ENCODE data around the gene ERGIC1. TPM values are rescaled to one million over a fixed set of nuclear protein-coding genes. Genes with fewer than 3 reads are reported as not detected.

ERGIC1 gene
- total and polyA plus RNA-seq, 10 of the 15 experiments (the other 5 are each of a cell fraction or from before 2014, with no cell fraction given) = 8.8 to 104 (median 76.3) TPM

- ChIA-PET CTCF (interaction anchor here (0.6 kb wide), 1 partner anchor 101 kb away, joined by 3 read pairs; no protein-coding TSS in a partner anchor), RAD21 (ENCODE audit: unreplicated experiment) (no interaction called here), POLR2A (interaction anchor here (0.5 to 0.9 kb wide), 2 partner anchors 8 to 37 kb away, joined by 3 to 4 read pairs; no protein-coding TSS in a partner anchor), SMC1A (ENCODE audit: uncharacterized antibody, unreplicated experiment) (interaction anchor here (1.5 kb wide), 1 partner anchor 11 kb away, joined by 5 read pairs; no protein-coding TSS in a partner anchor)
- no peak for DNase-seq (ENCODE audit: low read depth, low spot score)
- WGBS (ENCODE audit: insufficient coverage, insufficient replicate concordance, low lambda C conversion rate, missing lambda C conversion rate) = 92% methylated on average over 6 of the region's 6 CpGs
- Histone ChIP-seq H3K4me1 (ENCODE audit: control insufficient read depth, insufficient read depth, low read length) (peaks cover 13% of the 10 kb centered on the region), H3K9me3 (replicated peaks; ENCODE audit: control insufficient read depth, insufficient read depth, low read length) (no peaks in the 10 kb centered on the region; the same call in 1 of the 3 replicates), H3K9ac (ENCODE audit: control insufficient read depth, insufficient read depth, low read length) (no peak overlapping the region), H2AFZ (ENCODE audit: control insufficient read depth, low read depth, low read length) (no peak overlapping the region), H3K4me2 (ENCODE audit: control insufficient read depth, insufficient read depth) (no peak overlapping the region), H3K27me3 (replicated peaks in 1 of 2; ENCODE audit: control insufficient read depth in 2 of 2, insufficient read depth in 2 of 2, low read length in 1 of 2) (no peaks in the 10 kb centered on the region), H3K27ac (ENCODE audit: control insufficient read depth, insufficient read depth) (no peak overlapping the region), H3K79me2 (ENCODE audit: control insufficient read depth, insufficient read depth, low read length) (no peaks in the 10 kb centered on the region), H3K4me3 (no peak overlapping the region), H3K36me3 (ENCODE audit: control insufficient read depth in 2 of 2, insufficient read depth in 2 of 2, low read length in 1 of 2) (no peaks in the 10 kb centered on the region), H4K20me1 (ENCODE audit: control insufficient read depth, insufficient read depth) (no peaks in the 10 kb centered on the region)
- intact Hi-C loops (cut with micrococcal nuclease; ENCODE audit: unreplicated experiment) (no loop called here), in situ Hi-C loops (cut with MboI) (no loop called here)
- TF ChIP-seq FOS (IDR thresholded peaks at IDR 0.05; ENCODE audit: borderline replicate concordance, extremely low read depth, insufficient read length) = no peak
- TF ChIP-seq BACH1 (IDR thresholded peaks at IDR 0.05; ENCODE audit: borderline replicate concordance) = no peak
- no peak for TF ChIP-seq ETV6 (conservative IDR thresholded peaks at IDR 0.05 in 1 of 2, IDR thresholded peaks at IDR 0.05 in 1 of 2; ENCODE audit: borderline replicate concordance in 1 of 2, low read depth in 1 of 2)
- TF ChIP-seq LARP7 (IDR thresholded peaks at IDR 0.05) = no peak
- ATAC-seq = no peak
- no peak for FAIRE-seq
- no TSS peak for BruUV-seq (replicated peaks)
Observed at GRCh38 chr5:172799416-172799815, 34.6 kb upstream of the ERGIC1 start.

- no peak for DNase-seq (ENCODE audit: low read depth, low spot score)
- ChIA-PET SMC1A (ENCODE audit: uncharacterized antibody, unreplicated experiment) (interaction anchor here (0.6 to 1.5 kb wide), 2 partner anchors 11 to 28 kb away, joined by 3 to 5 read pairs; no protein-coding TSS in a partner anchor), RAD21 (ENCODE audit: unreplicated experiment) (no interaction called here), POLR2A (interaction anchor here (0.9 kb wide), 1 partner anchor 36 kb away, joined by 4 read pairs; no protein-coding TSS in a partner anchor), CTCF (interaction anchor here (1.1 to 1.3 kb wide), 2 partner anchors 9 to 11 kb away, joined by 3 read pairs; no protein-coding TSS in a partner anchor)
- in situ Hi-C loops (cut with MboI) = no loop called here
- BruUV-seq (replicated peaks) = no TSS peak
- Histone ChIP-seq H4K20me1 (ENCODE audit: control insufficient read depth, insufficient read depth) (no peaks in the 10 kb centered on the region), H3K27me3 (replicated peaks in 1 of 2; ENCODE audit: control insufficient read depth in 2 of 2, insufficient read depth in 2 of 2, low read length in 1 of 2) (no peaks in the 10 kb centered on the region), H3K27ac (ENCODE audit: control insufficient read depth, insufficient read depth) (no peak overlapping the region), H3K4me1 (ENCODE audit: control insufficient read depth, insufficient read depth, low read length) (peaks cover 9% of the 10 kb centered on the region), H2AFZ (ENCODE audit: control insufficient read depth, low read depth, low read length) (no peak overlapping the region), H3K9ac (ENCODE audit: control insufficient read depth, insufficient read depth, low read length) (no peak overlapping the region), H3K4me3 (no peak overlapping the region), H3K36me3 (ENCODE audit: control insufficient read depth in 2 of 2, insufficient read depth in 2 of 2, low read length in 1 of 2) (no peaks in the 10 kb centered on the region), H3K4me2 (ENCODE audit: control insufficient read depth, insufficient read depth) (no peak overlapping the region), H3K9me3 (replicated peaks; ENCODE audit: control insufficient read depth, insufficient read depth, low read length) (no peaks in the 10 kb centered on the region; the same call in 1 of the 3 replicates), H3K79me2 (ENCODE audit: control insufficient read depth, insufficient read depth, low read length) (no peaks in the 10 kb centered on the region)
- 62% methylated on average over 16 of the region's 16 CpGs for WGBS (ENCODE audit: insufficient coverage, insufficient replicate concordance, low lambda C conversion rate, missing lambda C conversion rate)
- no peak for FAIRE-seq
- intact Hi-C loops (cut with micrococcal nuclease; ENCODE audit: unreplicated experiment) = no loop called here
- no peak for ATAC-seq
- TF ChIP-seq HCFC1 (IDR thresholded peaks at IDR 0.05; ENCODE audit: low read length) (no peak), IKZF2 (IDR thresholded peaks at IDR 0.05) (no peak), FOS (IDR thresholded peaks at IDR 0.05; ENCODE audit: borderline replicate concordance, extremely low read depth, insufficient read length) (no peak), HDAC2 (IDR thresholded peaks at IDR 0.05) (no peak), EGR1 (IDR thresholded peaks at IDR 0.05; ENCODE audit: borderline replicate concordance in 1 of 2, low read depth in 2 of 2, low read length in 2 of 2) (no peak), ZNF687 (IDR thresholded peaks at IDR 0.05) (no peak), IKZF1 (conservative IDR thresholded peaks at IDR 0.05) (no peak), CBX3 (IDR thresholded peaks at IDR 0.05; ENCODE audit: borderline replicate concordance, low read depth) (no peak)
Observed at GRCh38 chr5:172800088-172800551, 33.9 kb upstream of the ERGIC1 start.
